ENCODE results near the gene CR1.

Gene CR1

DNA sequence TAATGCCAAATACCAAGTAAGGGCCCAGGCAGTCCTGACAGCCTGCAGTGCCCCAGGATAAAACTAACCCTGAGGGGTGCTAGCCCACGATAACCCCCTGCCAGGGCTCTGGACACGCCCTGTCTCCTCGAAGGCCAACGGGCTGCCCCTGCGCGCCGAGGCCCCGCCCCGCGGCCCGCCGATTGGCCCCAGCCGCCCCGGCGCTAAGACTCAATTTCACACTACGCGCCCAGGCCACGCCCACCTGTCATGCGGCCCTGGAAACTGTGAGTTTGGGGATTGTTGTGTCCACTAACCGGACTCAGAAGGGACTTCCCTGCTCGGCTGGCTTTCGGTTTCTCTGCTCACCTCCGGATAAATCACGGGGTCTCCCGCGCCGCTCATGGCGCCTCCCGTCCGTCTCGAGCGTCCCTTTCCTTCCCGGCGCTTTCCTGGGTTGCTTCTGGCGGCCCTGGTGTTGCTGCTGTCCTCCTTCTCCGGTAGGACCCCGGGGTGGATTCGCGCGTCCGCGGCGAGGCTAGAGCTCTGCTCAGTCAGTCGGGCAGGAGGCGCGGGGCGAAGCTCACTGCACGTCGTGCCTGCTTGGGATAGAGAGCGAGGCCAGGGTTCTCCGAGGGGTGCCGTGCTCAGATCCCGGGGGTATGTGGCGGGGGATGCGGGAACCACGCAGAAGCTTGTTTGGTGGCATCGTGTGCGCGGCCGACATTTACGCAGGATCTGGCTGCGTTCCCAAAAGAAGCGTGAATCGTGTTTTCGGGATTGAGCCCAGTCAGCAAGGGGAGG is 149.1 kb downstream of the CR1 start, which contains the start of gene CR1L:
Gene CR1L, plus strand, starts transcription at position 282 of the 783 bp plus-strand sequence. Its CDS starts 101 bp downstream, at position 383.
- TF ChIP-seq, protein P1, sequence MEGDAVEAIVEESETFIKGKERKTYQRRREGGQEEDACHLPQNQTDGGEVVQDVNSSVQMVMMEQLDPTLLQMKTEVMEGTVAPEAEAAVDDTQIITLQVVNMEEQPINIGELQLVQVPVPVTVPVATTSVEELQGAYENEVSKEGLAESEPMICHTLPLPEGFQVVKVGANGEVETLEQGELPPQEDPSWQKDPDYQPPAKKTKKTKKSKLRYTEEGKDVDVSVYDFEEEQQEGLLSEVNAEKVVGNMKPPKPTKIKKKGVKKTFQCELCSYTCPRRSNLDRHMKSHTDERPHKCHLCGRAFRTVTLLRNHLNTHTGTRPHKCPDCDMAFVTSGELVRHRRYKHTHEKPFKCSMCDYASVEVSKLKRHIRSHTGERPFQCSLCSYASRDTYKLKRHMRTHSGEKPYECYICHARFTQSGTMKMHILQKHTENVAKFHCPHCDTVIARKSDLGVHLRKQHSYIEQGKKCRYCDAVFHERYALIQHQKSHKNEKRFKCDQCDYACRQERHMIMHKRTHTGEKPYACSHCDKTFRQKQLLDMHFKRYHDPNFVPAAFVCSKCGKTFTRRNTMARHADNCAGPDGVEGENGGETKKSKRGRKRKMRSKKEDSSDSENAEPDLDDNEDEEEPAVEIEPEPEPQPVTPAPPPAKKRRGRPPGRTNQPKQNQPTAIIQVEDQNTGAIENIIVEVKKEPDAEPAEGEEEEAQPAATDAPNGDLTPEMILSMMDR (IDR thresholded peaks at IDR 0.05; ENCODE audit: insufficient read depth, low read depth, low read length, missing control alignments): no peak
- H3K4me3 ChIP-seq (ENCODE audit: low read length): peak within 1 kb of the TSS; percentile 59
- peak; percentile 73 for DNase-seq (ENCODE audit: low read depth)

DNA sequence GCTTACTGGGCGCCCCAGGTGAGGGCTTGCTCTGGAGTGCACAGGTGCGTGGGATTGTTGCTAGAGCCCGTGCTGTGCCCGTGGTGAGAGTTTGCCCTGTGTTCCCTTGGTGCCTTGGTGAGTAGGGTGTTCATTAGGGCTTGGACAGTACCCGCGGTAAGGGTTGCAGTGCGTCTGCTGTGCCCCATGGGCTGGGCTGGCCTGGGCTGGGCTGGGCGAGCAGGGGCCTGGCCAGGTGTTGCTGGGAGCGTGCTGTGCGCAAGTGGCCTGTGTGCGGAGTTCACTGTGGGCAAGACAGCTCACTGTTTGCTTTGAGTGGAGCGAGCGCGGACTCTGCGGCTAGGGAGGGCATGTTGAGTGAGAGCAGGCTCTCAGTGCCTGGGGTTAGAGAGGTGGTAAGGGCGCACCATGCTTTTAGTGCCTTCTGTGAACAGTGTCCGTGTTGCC is 149.7 kb downstream of the CR1 start:
- TF ChIP-seq, protein P1 (IDR thresholded peaks at IDR 0.05; ENCODE audit: insufficient read depth, low read depth, low read length, missing control alignments): no peak
- no peak for DNase-seq (ENCODE audit: low read depth)
- H3K4me3 ChIP-seq (ENCODE audit: low read length): no peak overlapping the region

DNA sequence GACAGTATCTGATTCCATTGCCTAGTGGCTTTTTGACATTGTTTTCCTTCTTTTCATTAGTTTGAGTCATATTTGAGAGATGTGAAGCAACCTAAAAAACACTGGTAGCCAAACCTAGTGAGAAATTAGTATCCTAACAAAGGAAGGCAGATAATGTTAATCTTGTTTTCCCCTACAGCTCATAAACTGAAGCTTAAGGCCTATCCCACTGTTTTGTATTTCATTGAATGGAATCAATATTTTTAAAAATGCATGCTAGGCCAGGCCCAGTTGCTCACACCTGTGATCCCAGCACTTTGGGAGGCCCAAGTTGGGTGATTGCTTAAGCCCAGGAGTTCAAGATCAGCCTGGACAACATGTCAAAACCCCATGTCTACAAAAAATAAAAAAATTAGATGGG is 150.2 kb downstream of the CR1 start:
- no peak overlapping the region for H3K4me3 ChIP-seq (ENCODE audit: low read length)
- TF ChIP-seq, protein P1 (IDR thresholded peaks at IDR 0.05; ENCODE audit: insufficient read depth, low read depth, low read length, missing control alignments): no peak
- DNase-seq (ENCODE audit: low read depth): no peak

DNA sequence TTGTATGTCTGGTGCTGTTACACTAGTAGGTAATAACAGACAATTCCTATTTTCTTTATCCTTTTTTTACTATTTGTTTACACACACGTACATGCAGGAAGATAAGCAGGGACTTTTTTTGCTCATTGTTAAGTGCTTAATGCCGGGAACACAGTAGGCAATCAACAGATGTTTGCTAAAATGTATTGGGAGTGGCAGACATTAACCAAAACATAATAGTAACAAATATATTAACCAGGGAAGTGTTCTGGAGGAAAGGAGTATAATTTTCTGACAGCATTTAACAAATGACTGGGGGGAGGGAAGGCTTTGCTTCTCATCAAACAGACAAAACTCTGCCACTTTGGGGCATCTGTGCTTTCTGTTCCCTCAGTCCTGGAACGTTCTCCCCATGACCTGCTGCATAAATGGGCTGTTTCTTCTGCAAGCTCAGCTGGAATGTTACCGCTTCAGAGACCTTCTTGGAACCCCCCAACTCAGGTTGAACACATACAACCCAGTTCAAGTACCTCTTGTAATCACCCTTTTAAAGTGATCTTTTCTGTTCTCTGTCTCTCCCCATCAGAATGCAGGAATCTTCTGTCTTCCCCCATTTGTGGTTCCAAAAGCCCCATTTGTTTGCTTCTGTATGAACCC is 151.1 kb downstream of the CR1 start:
- no peak for DNase-seq (ENCODE audit: low read depth)
- H3K4me3 ChIP-seq (ENCODE audit: low read length): no peak overlapping the region
- TF ChIP-seq, protein P1 (IDR thresholded peaks at IDR 0.05; ENCODE audit: insufficient read depth, low read depth, low read length, missing control alignments): no peak

DNA sequence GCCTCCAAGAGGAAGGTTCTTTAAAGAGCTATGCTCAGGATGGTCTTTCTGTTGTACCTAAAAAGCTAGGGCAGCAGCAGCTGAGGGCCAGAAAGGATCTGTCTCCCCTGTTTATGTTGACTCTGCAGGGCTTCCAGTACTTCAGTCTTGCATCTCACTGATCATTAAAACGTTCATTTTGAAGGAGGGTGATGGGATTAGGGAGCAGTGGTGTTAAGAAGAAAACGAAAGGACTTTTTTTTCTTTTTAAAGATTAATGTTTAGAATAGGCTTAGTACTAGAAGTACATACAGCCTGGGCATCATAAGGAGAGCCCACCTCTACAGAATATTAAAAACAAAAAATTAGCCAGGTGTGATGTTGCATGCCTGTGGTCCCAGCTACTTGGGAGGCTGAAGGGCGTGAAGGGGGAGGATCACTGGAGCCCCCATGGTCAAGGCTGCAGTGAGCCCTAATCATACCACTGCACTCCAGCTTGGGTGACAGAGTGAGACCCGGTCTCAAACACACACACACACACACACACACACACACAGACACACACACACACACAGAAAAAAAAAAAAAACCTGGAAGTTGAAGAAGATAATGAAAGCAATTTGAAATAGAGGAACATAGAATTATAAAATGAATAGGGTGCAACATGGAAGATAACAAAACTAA is 151.8 kb downstream of the CR1 start:
- DNase-seq (ENCODE audit: low read depth): no peak
- TF ChIP-seq, protein P1 (IDR thresholded peaks at IDR 0.05; ENCODE audit: insufficient read depth, low read depth, low read length, missing control alignments): no peak
- H3K4me3 ChIP-seq (ENCODE audit: low read length): no peak overlapping the region

DNA sequence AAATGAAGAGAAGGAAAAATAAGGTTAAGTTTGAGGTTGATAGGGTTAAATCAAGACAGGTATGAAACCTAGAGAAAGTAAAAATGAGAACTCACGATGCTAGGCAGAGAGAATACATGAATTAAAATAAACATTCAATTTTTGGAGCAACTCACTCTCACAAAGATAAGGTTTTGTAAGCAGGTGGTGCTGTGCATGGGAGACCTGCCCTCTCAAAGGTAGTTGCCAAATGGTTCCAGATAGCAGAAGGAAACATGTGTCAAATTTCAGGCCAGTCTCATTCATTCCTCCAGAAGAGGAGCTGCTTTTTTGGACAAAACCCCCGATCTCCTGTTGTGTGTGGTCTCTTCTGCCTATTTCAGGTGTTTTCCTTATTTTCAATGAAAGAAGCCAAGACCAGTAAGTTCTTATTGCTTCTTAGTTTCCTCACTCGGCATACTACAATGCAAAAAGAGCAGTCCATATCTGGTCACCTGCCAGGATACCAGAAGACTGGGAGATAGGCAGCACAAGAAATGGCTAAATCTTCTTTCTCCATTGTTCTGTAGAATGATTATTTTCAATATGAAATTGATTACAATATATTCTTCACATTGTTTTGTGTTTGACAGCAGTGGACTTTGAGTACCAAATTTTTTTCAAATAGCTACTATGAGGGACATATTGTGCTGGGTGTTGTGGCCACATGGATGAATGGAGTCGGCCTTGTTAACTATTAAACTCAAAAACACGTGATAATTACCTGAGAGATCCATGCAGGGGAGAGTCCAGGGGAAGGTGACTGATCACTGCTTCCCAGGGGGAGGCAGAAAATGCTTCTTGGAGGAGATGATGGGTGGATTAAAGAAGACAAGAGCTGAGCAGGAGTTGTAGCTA is 152.6 kb downstream of the CR1 start:
- H3K4me3 ChIP-seq (ENCODE audit: low read length): no peak overlapping the region
- TF ChIP-seq, protein P1 (IDR thresholded peaks at IDR 0.05; ENCODE audit: insufficient read depth, low read depth, low read length, missing control alignments): no peak
- no peak for DNase-seq (ENCODE audit: low read depth)

Measured in epithelial cell of esophagus (primary cell).